ENCODE results near the gene FAM107B. TPM values are rescaled to one million over a fixed set of nuclear protein-coding genes. Genes with fewer than 3 reads are reported as not detected.

Gene FAM107B
- total RNA-seq, 6 donors from 2014 or later = 44.0 to 136 (median 77.0) TPM

DNA sequence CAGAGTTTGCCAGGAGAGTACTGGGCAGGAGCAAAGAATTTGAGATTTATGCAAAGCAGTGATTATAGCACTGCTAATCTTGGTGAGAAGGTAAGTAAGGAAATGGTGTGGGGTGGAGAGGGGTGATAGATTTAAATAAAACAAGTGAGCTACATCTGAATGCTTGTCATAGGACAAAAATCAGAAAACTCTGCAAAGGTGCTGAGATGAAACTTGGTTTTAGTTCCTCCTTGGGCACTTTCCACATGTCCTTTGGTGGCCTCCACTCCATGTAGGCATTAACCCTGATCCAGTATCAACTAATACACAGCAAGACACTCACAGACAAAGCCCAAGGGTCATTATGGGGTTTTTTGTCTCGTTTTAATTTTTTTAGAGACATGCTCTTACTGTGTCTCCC, 25.7 kb upstream of the FAM107B start:
- TF ChIP-seq POLR2A (IDR thresholded peaks at IDR 0.05) = no peak
- TF ChIP-seq, protein P1, sequence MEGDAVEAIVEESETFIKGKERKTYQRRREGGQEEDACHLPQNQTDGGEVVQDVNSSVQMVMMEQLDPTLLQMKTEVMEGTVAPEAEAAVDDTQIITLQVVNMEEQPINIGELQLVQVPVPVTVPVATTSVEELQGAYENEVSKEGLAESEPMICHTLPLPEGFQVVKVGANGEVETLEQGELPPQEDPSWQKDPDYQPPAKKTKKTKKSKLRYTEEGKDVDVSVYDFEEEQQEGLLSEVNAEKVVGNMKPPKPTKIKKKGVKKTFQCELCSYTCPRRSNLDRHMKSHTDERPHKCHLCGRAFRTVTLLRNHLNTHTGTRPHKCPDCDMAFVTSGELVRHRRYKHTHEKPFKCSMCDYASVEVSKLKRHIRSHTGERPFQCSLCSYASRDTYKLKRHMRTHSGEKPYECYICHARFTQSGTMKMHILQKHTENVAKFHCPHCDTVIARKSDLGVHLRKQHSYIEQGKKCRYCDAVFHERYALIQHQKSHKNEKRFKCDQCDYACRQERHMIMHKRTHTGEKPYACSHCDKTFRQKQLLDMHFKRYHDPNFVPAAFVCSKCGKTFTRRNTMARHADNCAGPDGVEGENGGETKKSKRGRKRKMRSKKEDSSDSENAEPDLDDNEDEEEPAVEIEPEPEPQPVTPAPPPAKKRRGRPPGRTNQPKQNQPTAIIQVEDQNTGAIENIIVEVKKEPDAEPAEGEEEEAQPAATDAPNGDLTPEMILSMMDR (IDR thresholded peaks at IDR 0.05) = no peak
- TF ChIP-seq EP300 (IDR thresholded peaks at IDR 0.05) = no peak
- TF ChIP-seq POLR2AphosphoS5 (IDR thresholded peaks at IDR 0.05) = no peak
- ATAC-seq (ENCODE audit: low FRiP score in 2 of 2) (no peak), DNase-seq (no peak)
- Histone ChIP-seq H3K4me1 (no peaks in the 10 kb centered on the region), H3K27ac (no peak overlapping the region), H3K27me3 (no peaks in the 10 kb centered on the region), H3K9me3 (no peaks in the 10 kb centered on the region), H3K4me3 (no peak overlapping the region), H3K36me3 (no peaks in the 10 kb centered on the region)
- 40 to 67% methylated on average over 1 of the region's 1 CpG for WGBS, 2 donors

DNA sequence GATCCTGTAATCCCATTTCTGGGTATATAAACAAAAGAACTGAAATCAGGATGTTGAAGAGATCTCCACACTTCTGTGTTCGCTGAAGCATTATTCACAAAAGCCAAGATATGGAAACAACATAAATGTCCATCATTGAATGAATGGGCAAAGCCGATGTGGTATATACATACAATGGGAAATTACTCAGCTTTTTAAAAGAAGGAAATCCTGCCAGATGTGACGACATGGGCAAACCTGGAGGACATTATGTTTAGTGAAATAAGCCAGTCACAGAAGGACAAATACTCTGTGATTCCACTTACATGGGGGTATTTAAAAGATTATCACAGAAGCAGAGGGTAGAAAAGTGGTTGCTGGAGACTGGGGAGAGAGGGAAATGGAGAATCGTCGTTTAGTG, 23.9 kb upstream of the FAM107B start:
- no peaks in the 10 kb centered on the region for H3K36me3 ChIP-seq
- no peak overlapping the region for H3K27ac ChIP-seq
- no peak for TF ChIP-seq POLR2AphosphoS5 (IDR thresholded peaks at IDR 0.05)
- TF ChIP-seq POLR2A (IDR thresholded peaks at IDR 0.05) = no peak
- TF ChIP-seq, protein P1 (IDR thresholded peaks at IDR 0.05) = no peak
- TF ChIP-seq EP300 (IDR thresholded peaks at IDR 0.05) = no peak
- H3K4me3 ChIP-seq = no peak overlapping the region
- H3K4me1 ChIP-seq = no peaks in the 10 kb centered on the region
- DNase-seq (no peak), ATAC-seq (ENCODE audit: low FRiP score in 2 of 2) (no peak)
- 31 to 39% methylated on average over 5 of the region's 5 CpGs for WGBS, 2 donors
- no peaks in the 10 kb centered on the region for H3K9me3 ChIP-seq
- no peaks in the 10 kb centered on the region for H3K27me3 ChIP-seq

DNA sequence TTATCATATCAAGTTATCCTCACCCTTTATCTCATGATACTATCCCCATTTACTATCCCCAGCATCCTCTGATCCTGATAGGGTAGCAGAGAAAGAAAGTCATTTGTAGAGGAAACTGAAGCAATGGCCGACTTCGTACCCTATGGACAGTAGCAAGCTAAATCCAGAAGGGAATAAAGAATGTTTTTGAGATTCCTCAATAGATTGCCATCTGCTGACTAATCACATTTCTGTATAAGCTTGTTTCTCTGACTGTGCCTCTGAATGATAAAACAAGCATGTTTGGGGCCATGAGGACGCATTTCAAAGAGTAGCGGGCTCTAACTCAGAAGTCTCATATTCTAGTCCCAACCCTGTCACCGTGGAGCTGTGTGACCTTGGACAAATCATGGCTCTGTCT, 13.2 kb upstream of the FAM107B start:
- Histone ChIP-seq H3K9me3 (peaks cover 0 to 5% (median 0%) of the 10 kb centered on the region in 4 donors), H3K4me1 (peaks cover 0 to under 1% (median 0%) of the 10 kb centered on the region in 4 donors), H3K27me3 (no peaks in the 10 kb centered on the region), H3K36me3 (no peaks in the 10 kb centered on the region), H3K27ac (no peak overlapping the region), H3K4me3 (no peak overlapping the region)
- DNase-seq = no peak
- 88 to 90% methylated on average over 5 of the region's 5 CpGs for WGBS, 2 donors
- TF ChIP-seq POLR2AphosphoS5 (IDR thresholded peaks at IDR 0.05) = no peak
- TF ChIP-seq POLR2A (IDR thresholded peaks at IDR 0.05) = no peak
- TF ChIP-seq, protein P1 (IDR thresholded peaks at IDR 0.05) = no peak
- TF ChIP-seq EP300 (IDR thresholded peaks at IDR 0.05) = no peak
- no peak for ATAC-seq (ENCODE audit: low FRiP score in 2 of 2)

DNA sequence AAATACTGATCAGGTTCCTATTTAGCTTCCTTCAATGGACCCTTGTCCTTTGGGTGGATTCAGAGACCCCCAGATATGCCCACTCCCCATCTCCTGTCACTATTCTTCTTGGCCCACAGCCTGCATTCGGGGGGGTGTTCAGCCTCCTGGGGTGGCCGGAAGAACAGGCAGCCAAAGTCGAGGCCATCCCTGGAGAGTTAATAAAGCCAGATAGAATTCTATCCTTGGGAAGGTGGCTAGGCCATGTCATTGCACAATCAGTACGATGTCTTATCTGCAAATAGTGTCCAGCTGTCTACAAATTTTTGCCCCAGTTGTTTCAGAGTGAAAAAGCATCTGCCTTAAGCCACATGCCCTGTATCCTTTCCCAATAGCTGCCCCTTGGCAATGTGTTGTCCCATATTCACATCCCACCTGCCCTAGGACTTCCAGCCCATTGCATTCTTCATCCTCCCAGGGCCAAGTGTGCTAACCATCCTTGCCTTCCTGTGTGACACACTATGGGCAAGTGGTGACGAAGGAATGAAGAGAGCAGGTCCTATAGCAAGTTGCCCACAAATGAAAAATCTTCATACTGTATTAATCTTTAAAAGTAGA, 9.9 kb upstream of the FAM107B start:
- Histone ChIP-seq H3K4me3 (no peak overlapping the region), H3K27ac (no peak overlapping the region), H3K27me3 (no peaks in the 10 kb centered on the region), H3K4me1 (peaks cover 0 to 11% (median 4%) of the 10 kb centered on the region in 4 donors), H3K36me3 (no peaks in the 10 kb centered on the region), H3K9me3 (peaks cover 0 to 5% (median 0%) of the 10 kb centered on the region in 4 donors)
- DNase-seq = no peak
- TF ChIP-seq EP300 (IDR thresholded peaks at IDR 0.05) (no peak), POLR2AphosphoS5 (IDR thresholded peaks at IDR 0.05) (no peak), POLR2A (IDR thresholded peaks at IDR 0.05) (no peak)
- TF ChIP-seq, protein P1 (IDR thresholded peaks at IDR 0.05) = no peak
- no peak for ATAC-seq (ENCODE audit: low FRiP score in 2 of 2)
- 93 to 97% methylated on average over 5 of the region's 5 CpGs for WGBS, 2 donors
